ENCODE measurements around the gene CDHR2.

The CDHR2 gene

GRCh38 chr5:176528301-176528700 is 20.8 kb upstream of the CDHR2 start:
- DNase-seq (ENCODE audit: low read depth in 1 of 2, low spot score in 1 of 2), result no peak

DNA sequence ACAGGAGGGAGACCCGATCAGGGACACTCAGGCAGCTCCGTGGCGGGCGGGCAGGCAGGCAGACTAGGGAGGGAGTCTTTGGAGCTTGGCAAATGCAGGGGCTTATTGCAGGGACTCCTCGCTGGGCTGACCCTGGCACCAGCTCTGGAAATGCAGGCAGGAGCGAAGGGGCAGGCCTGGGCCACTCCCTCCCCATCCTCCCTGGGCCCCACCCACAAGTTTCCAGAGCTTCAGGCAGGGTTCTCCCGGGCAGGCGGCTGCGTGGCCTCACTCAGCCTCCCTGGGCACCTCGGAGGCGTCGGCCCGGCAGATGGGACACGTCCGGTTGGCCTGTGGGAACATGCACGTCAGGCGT is 20.4 kb upstream of the CDHR2 start:
- no peak for DNase-seq (ENCODE audit: low read depth in 1 of 2, low spot score in 1 of 2)

GRCh38 chr5:176529116-176529740 is 19.9 kb upstream of the CDHR2 start:
- DNase-seq (ENCODE audit: low read depth in 1 of 2, low spot score in 1 of 2), result no peak

DNA sequence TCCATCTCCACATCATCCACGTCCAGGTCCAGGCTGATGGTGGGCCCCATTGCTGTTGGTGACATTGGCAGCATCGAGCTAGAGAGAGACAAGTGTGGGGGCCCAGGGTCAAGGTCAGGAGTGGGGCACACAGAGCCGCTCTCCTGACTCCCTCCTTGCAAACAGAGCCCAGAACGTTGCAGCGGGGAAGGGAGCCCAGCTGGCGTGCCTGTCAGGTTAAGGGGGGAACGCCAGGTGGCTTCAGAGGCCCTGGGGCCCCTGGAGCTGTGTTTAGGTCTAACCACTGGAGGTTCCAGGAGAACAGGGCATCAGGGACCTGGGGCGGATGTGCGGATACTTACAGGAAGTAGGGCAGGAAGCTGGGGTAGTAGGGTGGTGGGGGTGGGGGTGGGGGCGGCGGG is 19.4 kb upstream of the CDHR2 start:
- peak in 1 of 2 donors; percentile 34 for DNase-seq (ENCODE audit: low read depth in 1 of 2, low spot score in 1 of 2)

DNA sequence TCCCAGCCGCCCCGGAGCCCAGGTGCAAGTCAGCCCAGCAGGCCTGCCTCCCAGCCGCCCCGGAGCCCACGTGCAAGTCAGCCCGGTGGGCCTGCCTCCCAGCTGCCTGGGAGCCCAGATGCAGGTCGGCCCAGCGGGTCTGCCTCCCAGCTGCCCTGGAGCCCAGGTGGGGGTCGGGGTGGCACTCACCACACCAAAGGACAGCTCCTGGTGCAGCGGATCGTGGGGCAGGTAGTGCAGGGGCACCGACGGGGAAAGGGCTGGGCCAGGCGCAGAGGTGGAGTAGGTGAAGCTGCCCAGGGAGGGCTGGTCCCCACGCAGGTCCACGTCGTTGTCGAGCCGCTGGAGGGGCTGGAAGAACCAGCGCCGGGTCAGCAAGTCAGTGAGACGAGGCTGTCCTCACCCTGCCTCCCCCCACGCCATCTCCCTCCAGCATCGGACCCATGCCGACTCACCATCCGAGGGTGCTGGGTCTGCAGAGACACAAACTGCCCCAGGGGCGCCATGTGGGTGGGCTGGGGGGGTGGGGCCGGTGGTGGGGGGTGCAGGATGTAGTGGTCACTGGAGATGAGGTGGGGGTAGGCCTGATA is 18.7 kb upstream of the CDHR2 start:
- DNase-seq (ENCODE audit: low read depth in 1 of 2, low spot score in 1 of 2), result no peak

DNA sequence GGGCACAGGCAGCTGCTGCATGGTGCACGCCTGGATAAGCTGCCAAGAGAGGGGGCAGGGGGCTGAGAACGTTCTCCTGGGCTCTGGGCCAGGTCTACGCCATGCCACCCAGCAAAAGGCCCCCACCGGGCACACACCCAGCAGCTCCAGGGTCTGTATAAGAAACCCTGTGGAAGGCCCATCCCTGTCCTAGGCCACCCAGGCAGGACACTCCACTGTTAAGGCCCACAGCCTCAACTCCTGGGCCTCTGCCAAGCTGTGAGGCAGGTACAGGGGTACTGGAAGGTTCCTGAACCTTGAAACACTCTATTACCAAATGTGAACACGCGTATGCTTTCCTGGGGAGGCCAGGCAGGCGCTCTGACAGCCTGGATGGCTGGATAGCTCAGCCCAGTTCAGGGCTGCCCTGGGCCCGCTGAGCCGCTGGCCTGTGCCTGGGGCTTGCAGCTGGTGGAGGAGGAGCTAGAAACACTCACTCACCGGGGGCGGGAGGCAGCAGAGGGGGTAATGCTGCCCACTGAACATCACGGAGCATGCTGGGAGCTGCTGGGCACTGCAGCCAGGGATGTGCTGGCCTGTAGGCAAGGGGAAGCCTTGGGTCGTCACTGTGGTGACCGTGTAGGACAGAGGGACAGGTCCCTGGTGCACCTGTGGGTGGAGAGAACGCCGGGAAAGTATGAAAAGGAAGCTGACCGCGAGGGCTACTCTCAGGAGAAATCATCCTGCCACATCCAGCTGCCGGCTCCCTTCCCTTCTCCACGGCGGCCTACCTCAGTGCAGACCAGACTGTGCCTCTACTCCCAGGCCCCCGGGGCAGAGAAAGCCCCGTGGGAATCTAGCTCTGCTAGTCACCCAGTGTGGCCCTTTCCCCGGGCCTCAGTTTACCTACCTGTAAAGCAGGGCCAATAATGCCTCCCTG is 17.9 kb upstream of the CDHR2 start:
- no peak for DNase-seq (ENCODE audit: low read depth in 1 of 2, low spot score in 1 of 2)

GRCh38 chr5:176531902-176532493 is 17.1 kb upstream of the CDHR2 start:
- DNase-seq (ENCODE audit: low read depth in 1 of 2, low spot score in 1 of 2), result no peak

GRCh38 chr5:176532795-176533194 is 16.3 kb upstream of the CDHR2 start:
- DNase-seq (ENCODE audit: low read depth in 1 of 2, low spot score in 1 of 2), result no peak

DNA sequence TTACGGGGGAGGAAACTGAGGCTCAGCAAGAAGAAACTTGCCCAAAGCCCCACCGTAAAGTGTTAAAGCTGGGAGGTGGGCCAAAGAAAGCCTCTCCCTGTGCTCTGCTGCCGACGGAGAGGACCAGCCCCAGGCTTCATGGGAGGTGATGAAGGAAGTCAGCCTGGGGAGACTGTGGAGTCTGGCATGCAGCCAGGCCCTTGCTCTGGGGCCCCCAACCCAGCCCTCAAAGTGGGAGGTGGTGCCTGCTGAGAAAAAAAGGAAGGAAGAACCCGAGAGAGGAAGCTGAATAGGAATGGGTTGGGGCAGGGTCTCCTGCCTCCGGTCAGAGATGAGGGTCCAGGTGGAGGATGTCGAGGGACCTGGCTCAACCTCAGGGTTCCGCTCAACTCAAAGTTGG is 15.8 kb upstream of the CDHR2 start:
- no peak for DNase-seq (ENCODE audit: low read depth in 1 of 2, low spot score in 1 of 2)

DNA sequence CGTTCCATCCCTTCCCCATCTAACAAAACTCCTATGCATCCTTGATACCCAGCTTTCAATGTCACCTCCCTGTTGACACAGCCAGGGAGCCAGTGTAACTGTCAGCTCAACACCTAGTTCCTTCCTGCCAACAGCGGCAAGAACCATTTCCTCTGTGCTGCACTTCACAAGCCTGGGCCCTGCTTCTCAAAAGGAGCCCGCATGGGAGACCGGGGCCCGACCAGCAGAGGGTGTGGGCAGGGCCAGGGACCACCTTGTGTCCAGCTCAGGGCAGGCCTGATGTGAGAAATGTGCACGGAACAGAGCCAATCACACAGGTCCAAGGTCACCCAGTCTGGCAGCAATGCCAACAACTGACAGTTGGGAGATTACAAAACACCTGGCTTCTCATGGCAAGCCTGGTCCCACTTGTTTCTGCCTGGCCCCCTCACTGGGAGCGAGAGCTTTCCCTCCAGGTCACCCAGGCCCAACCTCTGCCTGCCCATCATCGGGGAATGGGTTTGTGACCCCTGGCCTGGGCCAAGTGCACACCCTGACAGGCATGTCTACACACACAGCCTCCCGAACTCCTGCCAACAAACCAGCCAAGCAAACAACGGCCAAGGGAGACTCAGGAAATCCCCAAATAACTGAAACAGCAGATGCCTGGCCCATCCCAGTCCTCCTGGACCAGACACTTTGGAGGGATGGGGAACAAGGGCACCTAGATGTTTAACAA is 15.1 kb upstream of the CDHR2 start:
- DNase-seq (ENCODE audit: low read depth in 1 of 2, low spot score in 1 of 2), result peak in 1 of 2 donors; percentile 32

DNA sequence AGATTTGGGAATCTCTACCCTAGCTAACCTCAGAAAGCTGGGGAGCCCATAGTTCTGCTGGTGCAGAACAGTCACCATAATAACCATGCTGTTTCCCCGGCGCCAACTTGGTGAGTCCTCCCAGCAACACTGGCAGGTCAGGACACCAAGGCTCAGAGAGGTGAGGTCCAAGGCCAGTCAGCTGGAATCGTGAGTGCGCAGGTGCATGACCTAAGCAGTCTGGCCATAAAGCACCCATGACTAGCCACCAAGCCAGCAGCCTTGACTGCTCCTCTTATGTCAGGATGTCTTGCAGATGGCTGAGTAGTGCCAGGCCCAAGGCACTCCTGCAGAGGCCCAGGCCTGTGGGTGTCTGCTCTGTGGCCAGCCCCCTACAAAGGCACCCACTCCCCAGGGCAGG is 14.5 kb upstream of the CDHR2 start:
- no peak for DNase-seq (ENCODE audit: low read depth in 1 of 2, low spot score in 1 of 2)

DNA sequence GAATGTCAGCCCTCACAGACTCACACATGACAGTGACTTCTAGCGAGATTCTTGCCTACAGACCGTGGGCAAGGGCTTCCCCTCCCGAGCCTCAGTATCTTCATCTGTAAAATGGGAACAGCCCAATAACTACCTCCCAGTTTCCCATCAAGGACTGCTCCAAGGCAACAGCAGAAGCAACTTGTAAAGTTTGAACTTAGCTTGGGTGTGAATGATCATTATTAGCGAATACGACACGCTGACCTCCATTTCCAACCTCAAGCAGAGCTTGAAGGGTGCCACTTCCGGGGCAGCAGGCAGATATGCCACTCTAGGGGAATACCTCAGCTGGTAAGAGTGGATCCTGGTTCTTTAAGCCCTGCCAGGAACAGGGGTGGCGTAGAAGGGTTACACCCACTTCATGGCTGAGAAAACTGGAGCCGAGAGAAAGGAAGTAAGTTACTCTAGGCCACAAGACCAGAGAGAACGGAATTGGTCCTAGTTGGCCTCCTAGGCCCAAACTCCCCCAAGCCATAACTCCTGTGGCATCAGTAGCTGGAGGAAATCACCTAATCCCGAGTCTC is 14.0 kb upstream of the CDHR2 start:
- DNase-seq (ENCODE audit: low read depth in 1 of 2, low spot score in 1 of 2), result no peak

DNA sequence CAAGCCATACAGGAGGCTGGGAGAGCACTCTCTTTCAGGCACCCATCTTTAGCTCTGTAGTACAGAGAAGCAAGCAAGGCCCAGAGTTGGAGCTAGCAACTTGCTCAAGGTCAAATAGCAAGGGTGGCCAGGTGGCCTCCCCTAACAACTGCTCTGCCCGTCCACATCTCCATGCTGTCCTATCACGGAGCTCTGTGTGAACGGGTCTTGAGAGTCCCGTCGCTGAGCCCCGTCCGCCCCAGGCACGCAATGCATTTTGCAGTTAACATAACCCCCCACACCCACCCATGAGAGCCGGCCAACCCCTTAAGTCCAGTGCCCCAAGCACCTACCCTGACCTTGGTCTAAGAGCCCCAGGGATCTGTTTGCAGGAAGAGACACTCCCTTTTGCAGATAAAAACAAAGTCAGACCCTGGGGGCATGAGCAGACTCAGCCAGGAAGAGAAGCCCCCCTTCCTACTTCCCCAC is 13.4 kb upstream of the CDHR2 start:
- no peak for DNase-seq (ENCODE audit: low read depth in 1 of 2, low spot score in 1 of 2)

- DNase-seq (ENCODE audit: low read depth in 1 of 2, low spot score in 1 of 2), result peak; percentile 68 to 80
These were observed 12.8 kb upstream of the CDHR2 start for GRCh38 chr5:176536132-176536901.

GRCh38 chr5:176536902-176537553 is 12.1 kb upstream of the CDHR2 start, which contains the start of gene RNF44:
TSS of gene RNF44 (minus strand) at chr5:176537402. CDS start at chr5:176532472, 4,930 bp downstream.
- peak; percentile 97 to 98 for DNase-seq (ENCODE audit: low read depth in 1 of 2, low spot score in 1 of 2)

- DNase-seq (ENCODE audit: low read depth in 1 of 2, low spot score in 1 of 2), result peak; percentile 91 to 94
These were observed 11.4 kb upstream of the CDHR2 start for GRCh38 chr5:176537554-176538229.

DNA sequence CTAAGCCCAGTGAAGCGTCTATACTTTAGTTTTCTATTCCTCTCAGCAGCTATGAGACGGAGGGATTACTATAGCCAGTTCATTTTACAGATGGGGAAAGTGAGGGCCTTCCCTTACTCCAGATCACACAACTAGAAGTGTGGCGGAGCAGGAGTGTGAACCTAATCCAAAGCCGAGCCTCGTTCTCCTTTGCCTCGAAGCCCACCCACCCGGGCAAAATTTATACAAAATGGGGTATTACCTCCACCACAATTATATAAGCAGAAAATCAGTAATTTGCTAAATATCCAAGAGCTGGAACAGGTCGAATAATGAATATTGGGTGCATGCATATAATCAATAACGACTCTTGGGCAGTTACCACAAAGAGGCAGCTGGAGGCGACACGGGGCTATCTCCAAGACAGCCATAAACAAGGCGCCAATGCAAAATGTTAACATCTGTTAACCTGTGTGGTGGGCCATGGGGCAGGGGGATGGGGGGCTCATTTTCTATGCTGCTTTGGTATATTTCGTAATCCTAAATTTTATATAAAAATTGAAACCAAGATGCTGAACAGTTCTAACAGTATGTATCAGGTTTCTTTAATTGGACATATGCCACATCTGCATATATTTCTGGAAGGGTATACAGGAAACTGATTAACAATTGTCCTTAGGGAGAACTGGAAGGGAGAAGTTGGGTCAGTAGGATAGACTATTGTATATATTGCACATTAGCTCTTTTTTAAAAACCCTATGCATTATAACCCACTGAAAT is 10.7 kb upstream of the CDHR2 start:
- DNase-seq (ENCODE audit: low read depth in 1 of 2, low spot score in 1 of 2), result no peak

- no peak for DNase-seq (ENCODE audit: low read depth in 1 of 2, low spot score in 1 of 2)
These were observed 10.2 kb upstream of the CDHR2 start for GRCh38 chr5:176538989-176539384.

All from activated T-helper 1 cell treated with anti-CD3 and anti-CD28 coated beads, Interleukin-2, amount 50 U/mL, for 16 hours (primary cell).